Measurements from ENCODE around the gene SURF6.
"Not testable (repeated sequence)": the region's sequence is repeated elsewhere in the genome, so short reads cannot be mapped to it uniquely, and the experiment has no call there.

The SURF6 gene

GRCh38 chr9:133347515-133347984, 11.6 kb upstream of the SURF6 start:
- DNase-seq, result peak; percentile 25

DNA sequence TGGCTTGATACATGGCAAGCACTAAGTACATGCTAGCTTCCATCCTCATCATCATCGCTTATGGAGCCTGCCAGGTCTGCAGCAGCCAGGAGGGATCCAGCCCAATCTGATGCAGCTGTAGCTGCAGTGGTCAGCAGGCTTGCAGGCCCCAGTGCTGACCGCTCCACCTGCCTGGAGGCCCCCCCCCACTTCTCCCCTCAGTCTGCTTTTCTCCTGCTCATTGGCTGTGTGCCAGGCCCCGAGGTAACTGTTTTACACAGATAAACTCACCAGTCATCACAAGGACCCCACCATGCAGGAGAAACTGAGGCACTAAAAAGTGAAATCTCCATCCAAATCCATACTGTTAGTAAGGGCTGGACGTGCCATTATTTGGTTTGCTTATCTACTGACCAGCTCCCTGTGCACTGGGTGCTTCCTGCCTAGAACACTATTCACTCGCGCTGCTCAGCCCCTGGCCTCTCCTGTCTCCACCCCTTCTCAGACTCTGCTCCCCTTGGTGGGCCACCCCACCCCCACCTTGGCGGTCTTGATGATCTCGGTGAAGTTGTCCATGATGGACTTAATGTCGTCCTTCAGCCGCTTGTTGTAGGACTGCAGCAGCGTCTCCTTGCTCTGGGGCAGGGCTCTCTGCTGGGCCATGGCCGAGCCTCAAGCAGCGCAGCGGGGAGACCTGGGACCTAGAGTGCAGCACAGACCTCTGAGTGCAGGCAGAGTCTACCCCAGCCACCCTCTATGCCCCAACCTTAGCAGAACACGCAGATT, 10.2 kb upstream of the SURF6 start:
- DNase-seq, result no peak

DNA sequence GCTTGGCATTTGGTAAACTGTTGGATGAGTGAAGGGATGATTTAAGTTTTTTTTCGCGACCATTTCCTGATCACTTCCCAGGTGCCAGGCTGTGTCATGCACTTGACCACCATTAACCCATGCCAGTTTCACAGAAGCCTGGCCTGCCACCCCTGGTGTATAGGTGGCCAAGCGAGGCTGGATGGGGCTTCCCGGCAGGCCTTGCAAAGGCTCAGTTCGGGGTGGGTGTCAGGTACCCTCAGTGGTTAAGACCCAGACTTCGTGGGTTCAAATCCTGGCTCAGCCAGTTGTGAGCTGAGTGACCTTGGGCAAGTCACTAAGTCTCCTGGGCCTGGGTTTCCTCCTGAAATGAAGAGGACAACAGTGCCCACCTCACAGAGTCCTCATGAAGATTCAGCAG, 9.6 kb upstream of the SURF6 start:
- DNase-seq, result no peak

DNA sequence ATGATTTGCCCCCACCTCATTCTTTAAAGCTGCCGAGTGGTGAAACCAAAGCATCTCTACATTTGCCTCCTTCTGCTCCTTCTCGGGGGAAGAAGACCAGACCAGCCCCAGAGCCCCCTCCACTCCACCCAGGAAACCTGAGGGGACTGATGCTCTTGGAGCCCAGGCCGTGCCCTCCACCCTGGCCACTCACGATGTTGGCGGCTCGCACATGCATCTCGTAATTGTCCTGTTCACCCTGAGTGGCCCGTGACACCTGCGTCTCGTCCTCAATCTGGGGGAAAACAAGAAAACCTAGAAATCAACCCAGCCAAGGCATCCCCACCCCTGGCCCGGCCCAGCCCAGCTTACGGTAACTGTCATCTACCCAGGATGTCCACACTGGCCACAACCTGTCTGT, 9.0 kb upstream of the SURF6 start:
- no peak for DNase-seq

GRCh38 chr9:133344071-133344470, 8.1 kb upstream of the SURF6 start:
- DNase-seq, result no peak

DNA sequence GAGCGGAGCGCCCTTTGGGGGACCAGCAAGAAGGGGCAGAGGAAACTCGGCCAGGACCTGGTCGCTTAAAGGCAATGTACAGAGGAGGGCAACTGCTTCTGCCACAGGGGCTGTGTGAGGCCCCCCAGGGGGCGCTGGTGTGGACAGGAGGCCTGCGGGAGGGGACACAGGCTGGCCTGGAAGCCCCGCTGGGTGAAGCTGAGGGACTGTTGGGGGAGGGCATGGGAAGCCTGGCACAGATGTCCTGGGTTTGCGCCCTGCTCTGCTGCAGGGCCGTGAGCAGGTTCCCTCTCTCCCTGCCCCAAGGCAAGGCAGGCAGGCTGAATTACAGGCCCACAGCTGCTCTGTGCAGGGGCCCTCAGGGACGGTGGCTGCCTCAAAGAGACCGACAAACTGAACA, 6.6 kb upstream of the SURF6 start:
- DNase-seq, result no peak

DNA sequence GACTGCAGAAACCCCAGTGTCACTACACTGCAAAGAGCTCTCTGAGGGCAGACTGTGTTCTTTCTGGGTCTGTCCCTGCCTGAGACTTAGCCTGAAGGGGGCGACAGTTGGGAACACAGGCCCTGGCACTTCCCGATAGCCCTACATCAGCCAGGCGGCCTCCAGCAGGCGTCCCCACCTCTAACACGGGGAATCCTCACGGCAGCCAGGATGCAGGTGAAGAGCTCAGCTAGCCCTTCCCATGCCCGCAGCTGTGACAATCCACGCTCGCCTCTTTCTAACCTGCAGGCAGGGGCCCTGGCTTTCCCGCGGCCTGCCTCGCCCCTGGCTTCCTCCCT, 6.0 kb upstream of the SURF6 start:
- no peak for DNase-seq

DNA sequence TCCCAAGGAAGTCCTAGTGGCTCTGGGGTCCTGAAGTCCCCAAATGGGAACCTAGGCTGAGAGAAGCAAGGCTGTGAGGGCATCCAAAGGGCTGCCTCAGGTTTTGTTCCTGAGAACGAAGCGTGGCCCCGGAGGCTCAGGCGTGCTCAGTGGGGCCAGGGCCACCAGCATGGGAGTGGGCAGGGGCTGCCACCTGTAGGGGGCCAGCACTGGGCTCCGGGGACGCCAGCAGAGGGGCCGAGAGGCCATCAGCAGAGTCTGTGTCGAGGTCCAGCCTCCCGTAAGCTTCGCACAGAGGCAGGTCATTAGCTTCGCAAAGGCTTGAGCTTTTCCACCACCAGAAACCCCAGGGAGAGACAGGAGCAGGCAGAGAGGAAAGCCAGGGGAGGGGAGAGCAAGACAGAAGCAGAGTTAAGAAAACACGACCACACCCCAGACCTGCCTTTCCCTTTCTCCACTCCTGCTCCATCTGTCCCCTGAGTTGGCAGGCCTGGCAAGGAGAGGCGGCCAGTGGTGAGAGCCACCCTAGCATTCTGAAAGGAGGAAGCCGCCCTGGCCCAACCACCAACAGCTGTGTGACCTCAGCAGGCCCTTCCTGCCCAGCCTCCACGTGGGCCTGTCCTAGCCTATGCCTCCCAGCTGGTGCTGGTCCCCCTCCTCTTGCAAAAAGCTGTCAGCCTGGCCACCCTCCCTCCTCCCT, 5.5 kb upstream of the SURF6 start:
- DNase-seq, result no peak

- no peak for DNase-seq
Measured at GRCh38 chr9:133340916-133341315, 4.9 kb upstream of the SURF6 start.

DNA sequence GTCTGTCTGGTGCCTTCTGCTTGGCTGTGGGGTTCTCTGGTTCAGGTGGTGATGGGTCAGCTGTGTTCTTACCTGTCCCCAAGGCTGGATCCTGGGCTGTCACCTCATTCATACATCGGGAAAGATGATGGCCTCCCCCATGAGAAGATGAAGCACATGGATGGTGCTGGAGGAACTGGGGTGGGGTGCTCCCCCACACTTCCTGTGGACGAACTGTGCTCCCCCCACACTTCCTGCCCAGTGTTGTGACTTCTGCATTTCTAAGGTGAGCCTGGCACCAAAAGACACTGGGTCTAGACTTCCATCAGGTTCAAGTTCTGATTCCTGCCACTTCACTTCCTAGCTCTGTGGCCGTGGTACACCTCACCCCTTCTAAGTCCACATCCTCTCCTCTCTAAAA, 4.3 kb upstream of the SURF6 start:
- no peak for DNase-seq

DNA sequence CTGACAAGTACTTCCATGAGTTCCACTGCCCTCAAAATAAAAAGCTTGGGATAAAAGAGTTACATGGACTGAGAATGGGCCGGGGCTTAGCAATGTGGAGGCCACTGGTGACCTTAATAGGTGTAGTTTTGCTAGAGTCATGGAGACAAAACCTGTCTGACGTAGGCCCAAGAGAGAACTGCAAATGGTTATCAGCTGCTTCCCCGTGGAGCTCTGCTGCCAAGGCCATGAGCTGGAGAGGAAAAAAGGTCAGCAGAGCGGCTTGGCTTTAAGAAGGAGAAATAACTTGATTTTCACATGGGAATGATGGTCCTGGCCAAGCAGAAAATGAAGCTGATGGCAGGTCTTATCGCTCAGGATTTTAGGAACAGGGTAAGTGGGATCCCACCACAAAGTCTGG, 3.7 kb upstream of the SURF6 start:
- DNase-seq, result no peak

DNA sequence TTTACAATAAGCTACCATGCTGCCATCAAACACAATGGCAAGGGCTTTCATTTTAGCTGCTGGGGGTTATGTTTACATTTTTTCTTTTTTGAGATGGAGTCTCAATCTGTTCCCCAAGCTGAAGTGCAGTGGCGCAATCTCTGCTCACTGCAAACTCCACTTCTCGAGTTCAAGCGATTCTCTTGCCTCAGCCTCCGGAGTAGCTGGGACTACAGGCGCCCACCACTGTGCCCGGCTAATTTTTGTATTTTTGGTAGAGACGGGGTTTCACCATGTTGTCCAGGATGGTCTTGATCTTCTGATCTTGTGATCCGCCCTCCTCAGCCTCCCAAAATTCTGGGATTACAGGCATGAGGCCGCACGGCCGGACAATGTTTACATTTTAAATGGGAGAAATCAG, 1.1 kb downstream of the SURF6 start:
- not testable (repeated sequence) for DNase-seq

DNA sequence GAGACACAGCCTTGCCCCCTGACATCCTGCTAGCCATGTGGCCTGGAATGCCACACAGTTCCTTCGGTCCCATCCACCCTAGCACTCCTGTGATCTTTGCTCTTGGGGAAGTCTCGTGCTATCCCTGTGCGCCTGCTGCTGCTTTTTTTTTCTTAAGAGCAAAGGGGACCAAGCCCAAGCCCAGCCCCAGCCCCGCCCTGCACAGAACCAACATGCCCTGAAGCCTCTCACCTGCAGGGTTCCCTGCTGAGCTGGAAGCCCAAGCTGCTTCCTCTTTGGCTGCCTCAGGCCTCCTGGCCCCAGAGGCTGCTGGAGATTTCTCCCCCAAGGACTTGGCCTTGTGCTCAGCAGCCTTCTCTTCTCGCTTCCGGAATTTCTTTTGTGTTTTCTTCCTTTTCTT, 1.8 kb downstream of the SURF6 start:
- no peak for DNase-seq

- no peak for DNase-seq
Measured at GRCh38 chr9:133333566-133333965, 2.4 kb downstream of the SURF6 start.

GRCh38 chr9:133333011-133333410, 3.0 kb downstream of the SURF6 start:
- DNase-seq, result no peak

DNA sequence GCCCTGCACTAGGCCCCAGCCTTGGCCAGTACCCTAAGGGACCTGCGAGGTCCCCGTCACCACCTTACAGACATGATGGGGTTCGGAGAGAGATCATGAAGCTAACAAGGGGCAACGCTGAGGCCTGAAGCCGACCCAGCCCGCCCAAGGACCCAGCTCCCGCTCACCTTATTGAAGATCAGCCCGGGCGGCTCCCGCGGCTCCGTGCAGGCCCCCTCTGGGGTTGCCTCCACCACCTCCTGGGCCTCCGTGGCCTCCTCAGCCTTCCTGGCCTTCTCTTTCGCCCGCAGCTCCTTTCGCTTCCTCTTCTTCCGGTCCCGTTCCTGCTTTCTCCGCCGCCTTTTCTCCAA, 3.6 kb downstream of the SURF6 start:
- no peak for DNase-seq

GRCh38 chr9:133331641-133332380, 4.2 kb downstream of the SURF6 start:
- DNase-seq, result no peak

GRCh38 chr9:133331221-133331620, 4.8 kb downstream of the SURF6 start:
- no peak for DNase-seq

DNA sequence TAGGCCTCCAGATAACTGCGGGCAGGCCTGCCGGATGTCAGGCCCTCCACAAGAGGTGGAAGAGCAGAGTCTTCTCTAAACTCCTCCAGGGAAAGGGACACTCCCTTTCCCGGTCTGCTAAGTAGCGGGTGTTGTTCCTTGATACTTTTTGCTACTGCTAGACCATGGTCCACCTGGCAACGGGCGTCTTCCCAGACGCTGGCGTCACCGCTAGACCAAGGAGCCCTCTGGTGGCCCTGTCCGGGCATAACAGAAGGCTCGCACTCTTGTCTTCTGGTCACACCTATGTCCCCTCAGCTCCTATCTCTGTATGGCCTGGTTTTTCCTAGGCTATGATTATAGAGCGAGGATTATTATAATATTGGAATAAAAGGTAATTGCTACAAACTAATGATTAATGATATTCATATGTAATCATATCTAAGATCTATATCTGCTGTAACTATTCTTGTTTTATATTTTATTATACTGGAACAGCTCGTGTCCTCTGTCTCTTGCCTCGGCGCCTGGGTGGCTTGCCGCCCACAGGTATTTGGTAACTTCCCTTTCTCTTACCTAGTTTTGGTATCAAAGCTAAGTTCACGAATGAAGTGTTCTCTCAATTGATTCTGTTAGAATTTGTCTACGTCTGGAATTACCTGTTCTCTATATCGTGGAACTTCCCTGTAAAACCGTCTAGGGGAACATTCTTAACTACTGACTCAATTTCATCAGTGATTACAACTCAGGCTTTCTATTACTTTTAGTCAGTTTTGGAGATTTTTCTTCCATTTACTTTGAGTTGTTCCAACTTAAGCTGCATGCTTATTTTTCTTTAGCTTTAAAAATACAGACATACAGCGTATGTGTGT, 6.5 kb downstream of the SURF6 start:
- DNase-seq, result not testable (repeated sequence)

DNA sequence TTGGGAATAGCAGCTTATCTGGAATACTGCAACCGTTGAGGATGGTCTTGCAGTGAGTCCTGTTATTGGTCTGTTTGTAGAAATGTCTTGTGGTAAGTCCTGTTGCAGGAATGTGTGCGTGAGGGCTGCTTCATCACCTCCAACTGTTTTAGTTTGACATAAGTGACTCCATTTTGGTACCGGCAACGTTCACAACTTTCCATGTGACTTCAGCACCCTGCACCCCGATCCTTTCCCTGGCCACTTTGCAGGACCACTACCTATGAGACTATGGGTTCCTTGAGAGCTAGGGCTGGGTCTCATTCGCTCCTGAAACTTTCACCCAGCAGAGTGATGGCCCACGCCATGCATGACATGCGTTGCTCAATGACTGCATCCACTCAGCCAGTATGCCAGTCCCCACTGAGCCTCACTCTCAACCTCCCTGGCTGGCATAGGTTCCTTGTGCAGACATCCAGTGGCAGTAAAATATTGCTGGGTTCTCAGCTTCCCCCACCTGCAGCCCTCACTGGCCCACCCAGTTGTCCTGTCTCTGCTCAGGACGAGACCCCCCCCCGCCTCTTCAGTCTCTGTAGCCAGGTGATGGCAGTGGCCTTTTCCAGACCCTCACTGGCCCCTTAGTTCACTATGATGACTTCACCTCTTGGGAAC, 8.0 kb downstream of the SURF6 start:
- no peak for DNase-seq

DNA sequence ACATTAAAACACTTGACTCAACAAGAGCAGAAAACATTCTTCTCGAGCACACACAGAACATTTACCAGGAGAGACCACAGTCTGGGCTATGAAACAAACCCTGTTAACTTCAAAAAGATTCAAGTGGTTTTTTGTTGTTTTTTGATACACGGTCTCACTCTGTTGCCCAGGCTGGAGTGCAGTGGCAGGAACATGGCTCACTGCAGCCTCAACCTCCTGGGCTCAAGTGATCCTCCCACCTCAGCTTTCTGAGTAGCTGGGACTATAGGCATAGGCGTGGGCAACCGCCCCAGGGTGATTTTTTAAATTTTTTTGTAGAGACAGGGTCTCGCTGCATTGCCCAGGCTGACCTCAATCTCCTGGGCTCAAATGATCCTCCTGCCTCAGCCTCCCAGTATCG, 9.0 kb downstream of the SURF6 start:
- not testable (repeated sequence) for DNase-seq

GRCh38 chr9:133323991-133324703, 11.8 kb downstream of the SURF6 start:
- no peak for DNase-seq

Data from fibroblast of skin of abdomen (primary cell).